Prostate gland (tissue), 2 donors: ENCODE data around the gene RTN4R.

Experiments
- CTCF ChIP-seq, 4 experiments: fragments of 200-600 bp in 2 of 4; fragments of 450-650 bp in 2 of 4; sonication (generic) in 2 of 4; IDR thresholded peaks; 1 replicate in 3 of 4; 2 replicates in 1 of 4; pipeline ENCODE4 v1.5.1; 2016 to 2019; ENCODE audit warnings: antibody characterized with exemption in 4 of 4, mild to moderate bottlenecking in 2 of 4, moderate library complexity in 2 of 4
- POLR2A ChIP-seq: fragments of 450-650 bp; IDR thresholded peaks from one replicate; pipeline ENCODE4 v1.6.1; 2016; ENCODE audit warnings: antibody characterized with exemption, mild to moderate bottlenecking
- POLR2AphosphoS5 ChIP-seq: sonication (generic); formaldehyde crosslinking; IDR thresholded peaks from one replicate; pipeline ENCODE4 v1.6.1; 2017; ENCODE audit warnings: antibody characterized with exemption

- TF ChIP-seq CTCF (IDR thresholded peaks at IDR 0.05): no peak
- no peak for TF ChIP-seq POLR2AphosphoS5
- no peak for TF ChIP-seq POLR2A
Measured at GRCh38 chr22:20226760-20227350, 41.3 kb downstream of the RTN4R start.
